Left ventricle myocardium inferior (tissue), 1 donor: ENCODE results near the gene MBD5. TPM values are rescaled to one million over a fixed set of nuclear protein-coding genes. Genes with fewer than 3 reads are reported as not detected.

Source experiments
- DNase-seq: peaks from one replicate; pipeline ENCODE4 v3.0.0-alpha.2; 2020
- H3K27ac ChIP-seq: fragments of 200-600 bp; replicated peaks from 2 replicates; pipeline ENCODE4 v1.8.0; 2021
- H3K27me3 ChIP-seq: fragments of 200-600 bp; 2 replicates; pipeline ENCODE4 v1.8.0; 2021; ENCODE audit warnings: low read depth
- H3K36me3 ChIP-seq: fragments of 200-600 bp; 2 replicates; pipeline ENCODE4 v1.8.0; 2021
- H3K4me1 ChIP-seq: fragments of 200-600 bp; 2 replicates; pipeline ENCODE4 v1.8.0; 2021
- H3K4me3 ChIP-seq: fragments of 200-600 bp; 2 replicates; pipeline ENCODE4 v1.8.0; 2021; ENCODE audit warnings: mild to moderate bottlenecking, moderate library complexity
- H3K9me3 ChIP-seq: fragments of 200-600 bp; replicated peaks from 2 replicates; pipeline ENCODE4 v1.8.0; 2021
- intact Hi-C: fragments of 100-400 bp; cut with micrococcal nuclease; formaldehyde crosslinking; loops from one replicate; pipeline ENCODE4 v1.11.0; 2022
- total RNA-seq: library from RNA; stranded (reverse); fragmentation: NEBNext Ultra II Directional; extraction: Animal tissue kit (Norgen Biotek cat#: 25700); gene quantifications from one replicate; pipeline ENCODE4 v1.2.1, GENCODE V29; 2021
- TF ChIP-seq, protein P1 (sequence below): fragments of 200-600 bp; IDR thresholded peaks from 2 replicates; pipeline ENCODE4 v1.8.0; 2021; ENCODE audit warnings: antibody characterized with exemption, mild to moderate bottlenecking, borderline replicate concordance
- donor health status: DM: no; HTN: yes; CAD: no; lungs with severe emphysema.

Gene MBD5
- total RNA-seq, 1 donor from 2014 or later, result 21.9 TPM

DNA sequence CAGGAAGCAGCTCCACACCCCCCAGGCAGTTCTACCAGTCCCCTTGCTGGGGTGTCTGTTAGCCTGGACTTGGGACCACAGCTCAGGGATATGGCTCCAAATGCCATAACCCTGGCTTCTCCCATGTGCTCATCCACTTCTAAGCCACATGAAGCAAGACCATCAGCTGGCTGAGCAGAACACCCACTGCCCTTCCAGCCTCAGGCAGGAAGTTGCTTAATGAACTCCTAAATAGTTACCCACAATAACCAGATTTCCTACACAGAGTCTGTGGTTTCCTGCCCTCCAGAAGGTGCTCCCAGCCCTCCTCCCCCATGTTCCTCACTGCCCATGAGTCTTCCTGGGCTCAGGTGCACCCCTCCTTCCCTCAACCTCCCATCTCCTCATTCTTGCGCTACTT is 525.4 kb downstream of the MBD5 start:
- H3K4me1 ChIP-seq, result no peaks in the 10 kb centered on the region
- no peaks in the 10 kb centered on the region for H3K27me3 ChIP-seq
- no peak for DNase-seq
- TF ChIP-seq, protein P1, sequence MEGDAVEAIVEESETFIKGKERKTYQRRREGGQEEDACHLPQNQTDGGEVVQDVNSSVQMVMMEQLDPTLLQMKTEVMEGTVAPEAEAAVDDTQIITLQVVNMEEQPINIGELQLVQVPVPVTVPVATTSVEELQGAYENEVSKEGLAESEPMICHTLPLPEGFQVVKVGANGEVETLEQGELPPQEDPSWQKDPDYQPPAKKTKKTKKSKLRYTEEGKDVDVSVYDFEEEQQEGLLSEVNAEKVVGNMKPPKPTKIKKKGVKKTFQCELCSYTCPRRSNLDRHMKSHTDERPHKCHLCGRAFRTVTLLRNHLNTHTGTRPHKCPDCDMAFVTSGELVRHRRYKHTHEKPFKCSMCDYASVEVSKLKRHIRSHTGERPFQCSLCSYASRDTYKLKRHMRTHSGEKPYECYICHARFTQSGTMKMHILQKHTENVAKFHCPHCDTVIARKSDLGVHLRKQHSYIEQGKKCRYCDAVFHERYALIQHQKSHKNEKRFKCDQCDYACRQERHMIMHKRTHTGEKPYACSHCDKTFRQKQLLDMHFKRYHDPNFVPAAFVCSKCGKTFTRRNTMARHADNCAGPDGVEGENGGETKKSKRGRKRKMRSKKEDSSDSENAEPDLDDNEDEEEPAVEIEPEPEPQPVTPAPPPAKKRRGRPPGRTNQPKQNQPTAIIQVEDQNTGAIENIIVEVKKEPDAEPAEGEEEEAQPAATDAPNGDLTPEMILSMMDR, result no peak
- no peaks in the 10 kb centered on the region for H3K36me3 ChIP-seq
- no peak overlapping the region for H3K4me3 ChIP-seq
- intact Hi-C loops, result no loop called here
- no peaks in the 10 kb centered on the region for H3K9me3 ChIP-seq
- H3K27ac ChIP-seq, result no peak overlapping the region

DNA sequence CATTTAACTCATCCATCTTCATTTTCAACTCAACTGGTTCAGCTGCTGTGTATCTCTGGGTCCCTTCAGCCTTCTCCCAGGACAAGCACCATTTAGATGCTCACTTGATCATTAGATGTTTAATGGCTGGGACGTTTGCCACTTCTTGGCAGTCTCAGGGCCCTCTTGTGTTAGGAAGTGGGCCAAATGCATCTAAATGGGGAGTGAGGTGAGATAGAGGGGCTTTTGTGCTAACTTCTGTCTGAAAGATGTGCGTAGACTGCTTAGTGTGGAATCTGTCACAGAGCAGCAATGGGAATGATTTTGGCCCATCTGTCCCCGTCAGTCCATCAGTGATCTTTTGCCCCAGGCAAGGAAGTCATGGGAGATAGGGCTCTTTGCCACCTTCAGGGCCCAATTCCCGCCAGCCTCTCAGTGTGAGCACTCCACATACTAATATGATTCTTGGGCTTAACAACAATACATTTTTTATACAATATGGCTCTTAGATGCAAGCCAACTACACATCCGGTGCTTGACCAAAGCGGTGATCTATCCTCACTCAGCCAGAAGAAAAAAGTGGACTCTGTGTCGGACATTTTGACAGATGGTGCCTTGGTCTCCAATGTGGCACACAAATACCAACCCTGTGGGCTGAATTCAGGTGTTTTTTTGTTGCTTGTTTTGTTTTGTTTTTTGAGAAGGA is 528.0 kb downstream of the MBD5 start:
- Histone ChIP-seq H3K27me3 (no peaks in the 10 kb centered on the region), H3K4me1 (peaks cover 3% of the 10 kb centered on the region), H3K27ac (no peak overlapping the region), H3K4me3 (no peak overlapping the region), H3K9me3 (no peaks in the 10 kb centered on the region), H3K36me3 (no peaks in the 10 kb centered on the region)
- TF ChIP-seq, protein P1, result no peak
- intact Hi-C loops, result no loop called here
- DNase-seq, result no peak

DNA sequence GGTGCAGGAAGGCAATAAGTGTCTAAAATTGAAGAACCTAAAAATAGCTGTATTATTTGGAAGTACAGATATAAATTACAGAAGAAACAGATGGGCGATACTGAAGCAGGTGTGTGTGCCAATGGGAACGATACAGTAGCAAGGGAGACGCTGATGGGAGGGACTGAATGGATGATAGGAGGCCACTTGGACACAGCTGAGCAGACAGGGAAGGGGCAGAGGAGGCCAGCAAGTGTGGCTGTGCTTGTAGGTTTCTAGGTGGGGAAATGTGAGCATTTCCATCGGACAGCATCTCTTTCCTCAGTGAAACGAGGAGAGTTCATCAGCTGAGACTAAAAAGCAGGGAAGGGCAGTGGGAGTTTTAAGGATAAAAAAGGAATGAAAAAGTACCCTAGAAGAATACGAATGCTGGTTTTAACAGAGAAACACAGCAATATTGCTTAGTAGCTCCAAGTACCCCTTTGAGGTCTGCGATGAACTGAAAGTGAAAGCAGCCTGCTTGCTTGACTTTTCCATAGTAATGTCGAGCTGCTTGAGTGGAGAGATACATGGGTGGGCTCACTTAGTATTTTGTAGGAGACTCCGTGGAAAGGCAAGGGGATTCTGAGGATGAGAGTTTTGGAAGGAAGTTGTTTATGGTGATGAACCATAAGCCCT is 531.9 kb downstream of the MBD5 start:
- intact Hi-C loops, result no loop called here
- no peak overlapping the region for H3K27ac ChIP-seq
- H3K36me3 ChIP-seq, result no peaks in the 10 kb centered on the region
- DNase-seq, result no peak
- peaks cover 3% of the 10 kb centered on the region for H3K4me1 ChIP-seq
- peaks cover 3% of the 10 kb centered on the region for H3K27me3 ChIP-seq
- TF ChIP-seq, protein P1, result no peak
- H3K9me3 ChIP-seq, result no peaks in the 10 kb centered on the region
- H3K4me3 ChIP-seq, result peak overlapping the region; percentile 52

DNA sequence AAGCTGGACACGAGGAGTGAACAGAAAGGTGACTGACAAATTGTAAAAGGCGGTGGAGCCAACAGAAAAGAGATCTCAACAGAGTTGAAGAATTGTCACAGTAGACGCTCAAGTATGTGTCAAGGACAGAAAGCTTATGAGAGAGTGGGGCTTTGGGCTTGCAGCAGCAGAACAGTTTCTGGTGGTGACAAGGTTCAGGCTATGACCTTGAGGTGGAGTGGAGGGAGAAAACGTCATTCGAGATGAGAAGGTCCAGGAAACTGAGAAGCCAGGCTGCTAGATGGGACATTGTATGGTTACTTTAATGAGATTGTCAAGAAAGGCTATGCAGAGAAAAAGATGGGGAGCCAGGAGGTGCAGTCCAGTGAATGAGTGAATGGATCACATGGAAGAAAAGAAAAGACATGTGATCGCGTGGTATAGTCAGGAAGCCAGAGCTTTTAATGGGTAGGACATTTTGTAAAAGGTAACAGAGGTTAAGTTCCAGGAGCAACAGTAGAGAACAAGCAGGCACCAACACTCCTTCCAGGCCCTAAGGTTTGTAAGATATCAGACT is 532.5 kb downstream of the MBD5 start:
- H3K4me3 ChIP-seq, result peak overlapping the region; percentile 52
- H3K36me3 ChIP-seq, result no peaks in the 10 kb centered on the region
- H3K27me3 ChIP-seq, result peaks cover 7% of the 10 kb centered on the region
- DNase-seq, result no peak
- intact Hi-C loops, result no loop called here
- H3K4me1 ChIP-seq, result peaks cover 3% of the 10 kb centered on the region
- H3K9me3 ChIP-seq, result peaks cover 5% of the 10 kb centered on the region
- TF ChIP-seq, protein P1, result no peak
- H3K27ac ChIP-seq, result no peak overlapping the region

DNA sequence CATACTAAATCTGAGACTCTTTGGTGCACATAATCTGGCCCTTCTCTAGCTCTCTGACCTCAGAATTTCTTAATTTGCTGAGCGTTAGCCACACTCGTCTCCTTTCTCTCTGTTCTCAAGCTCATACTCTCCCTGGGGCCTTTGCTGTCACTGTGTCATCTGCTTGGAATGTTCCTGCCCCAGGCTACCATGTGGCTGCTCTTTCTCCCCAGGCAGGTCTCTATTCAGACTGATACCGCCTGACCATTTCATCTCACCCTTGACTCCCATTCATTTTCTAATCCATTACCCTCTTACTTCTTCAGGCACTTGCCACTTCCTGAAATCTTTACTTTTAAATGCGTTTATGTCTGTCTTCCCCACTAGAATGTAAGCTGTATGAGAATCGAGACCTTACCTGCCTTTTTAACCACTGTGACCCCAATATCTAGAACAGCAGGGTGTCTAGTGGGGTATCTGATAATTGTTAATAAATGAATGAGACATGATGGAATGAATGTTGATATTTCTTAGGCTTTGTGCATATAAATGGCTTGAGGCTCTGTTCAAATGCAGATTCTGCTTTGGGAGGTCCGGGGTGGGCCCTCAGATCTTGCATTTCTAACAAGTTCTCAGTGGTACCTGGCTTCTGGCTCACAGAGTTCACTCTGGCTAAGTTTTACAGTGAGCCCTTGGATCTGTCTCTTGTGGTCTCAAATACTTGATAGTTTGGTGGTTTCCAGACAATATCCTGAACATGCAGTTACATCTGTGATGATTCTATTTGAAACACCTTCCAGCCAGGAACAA is 533.8 kb downstream of the MBD5 start:
- H3K4me3 ChIP-seq, result no peak overlapping the region
- peaks cover 3% of the 10 kb centered on the region for H3K4me1 ChIP-seq
- intact Hi-C loops, result no loop called here
- TF ChIP-seq, protein P1, result no peak
- H3K27ac ChIP-seq, result no peak overlapping the region
- peaks cover 5% of the 10 kb centered on the region for H3K9me3 ChIP-seq
- DNase-seq, result no peak
- peaks cover 14% of the 10 kb centered on the region for H3K27me3 ChIP-seq
- H3K36me3 ChIP-seq, result no peaks in the 10 kb centered on the region
